GM19397 (cell line): Measurements from ENCODE around the gene VPS18.

Experiments
- ATAC-seq: cut with Tn5 transposase; IDR thresholded peaks from one replicate; pipeline ENCODE4 v1.9.1; 2021; ENCODE audit warnings: mild to moderate bottlenecking, moderate library complexity; ENCODE audit not compliant: unreplicated experiment

Gene VPS18

DNA sequence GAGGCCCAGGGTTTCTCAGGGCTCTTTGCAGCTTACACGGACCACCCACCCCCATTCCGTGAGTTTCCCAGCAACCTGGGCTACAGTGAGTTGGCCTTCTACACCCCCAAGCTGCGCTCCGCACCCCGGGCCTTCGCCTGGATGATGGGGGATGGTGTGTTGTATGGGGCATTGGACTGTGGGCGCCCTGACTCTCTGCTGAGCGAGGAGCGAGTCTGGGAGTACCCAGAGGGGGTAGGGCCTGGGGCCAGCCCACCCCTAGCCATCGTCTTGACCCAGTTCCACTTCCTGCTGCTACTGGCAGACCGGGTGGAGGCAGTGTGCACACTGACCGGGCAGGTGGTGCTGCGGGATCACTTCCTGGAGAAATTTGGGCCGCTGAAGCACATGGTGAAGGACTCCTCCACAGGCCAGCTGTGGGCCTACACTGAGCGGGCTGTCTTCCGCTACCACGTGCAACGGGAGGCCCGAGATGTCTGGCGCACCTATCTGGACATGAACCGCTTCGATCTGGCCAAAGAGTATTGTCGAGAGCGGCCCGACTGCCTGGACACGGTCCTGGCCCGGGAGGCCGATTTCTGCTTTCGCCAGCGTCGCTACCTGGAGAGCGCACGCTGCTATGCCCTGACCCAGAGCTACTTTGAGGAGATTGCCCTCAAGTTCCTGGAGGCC, 5.4 kb downstream of the VPS18 start:
- ATAC-seq = no peak

DNA sequence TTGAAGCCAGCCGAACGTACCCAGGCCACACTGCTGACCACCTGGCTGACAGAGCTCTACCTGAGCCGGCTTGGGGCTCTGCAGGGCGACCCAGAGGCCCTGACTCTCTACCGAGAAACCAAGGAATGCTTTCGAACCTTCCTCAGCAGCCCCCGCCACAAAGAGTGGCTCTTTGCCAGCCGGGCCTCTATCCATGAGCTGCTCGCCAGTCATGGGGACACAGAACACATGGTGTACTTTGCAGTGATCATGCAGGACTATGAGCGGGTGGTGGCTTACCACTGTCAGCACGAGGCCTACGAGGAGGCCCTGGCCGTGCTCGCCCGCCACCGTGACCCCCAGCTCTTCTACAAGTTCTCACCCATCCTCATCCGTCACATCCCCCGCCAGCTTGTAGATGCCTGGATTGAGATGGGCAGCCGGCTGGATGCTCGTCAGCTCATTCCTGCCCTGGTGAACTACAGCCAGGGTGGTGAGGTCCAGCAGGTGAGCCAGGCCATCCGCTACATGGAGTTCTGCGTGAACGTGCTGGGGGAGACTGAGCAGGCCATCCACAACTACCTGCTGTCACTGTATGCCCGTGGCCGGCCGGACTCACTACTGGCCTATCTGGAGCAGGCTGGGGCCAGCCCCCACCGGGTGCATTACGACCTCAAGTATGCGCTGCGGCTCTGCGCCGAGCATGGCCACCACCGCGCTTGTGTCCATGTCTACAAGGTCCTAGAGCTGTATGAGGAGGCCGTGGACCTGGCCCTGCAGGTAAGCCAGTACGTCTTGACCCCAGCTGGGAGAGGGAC, 6.2 kb downstream of the VPS18 start:
- no peak for ATAC-seq

DNA sequence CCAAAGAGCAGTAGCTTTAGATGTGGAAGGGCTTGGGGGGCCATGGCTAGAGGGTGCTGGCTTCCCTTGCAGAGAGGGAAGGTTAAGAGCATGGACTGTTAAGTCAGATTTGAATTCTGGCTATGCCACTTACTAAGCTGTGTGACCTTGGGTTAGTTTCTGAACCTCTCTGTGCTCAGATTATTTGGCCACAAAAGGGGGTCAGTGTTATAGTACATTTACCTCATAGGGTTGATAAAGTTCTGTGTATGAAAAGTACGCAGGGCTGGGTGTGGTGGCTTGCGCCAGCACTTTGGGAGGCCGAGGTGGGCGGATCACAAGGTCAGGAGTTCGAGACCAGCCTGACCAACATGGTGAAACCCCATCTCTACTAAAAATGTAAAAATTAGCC, 6.8 kb downstream of the VPS18 start:
- ATAC-seq = no peak

DNA sequence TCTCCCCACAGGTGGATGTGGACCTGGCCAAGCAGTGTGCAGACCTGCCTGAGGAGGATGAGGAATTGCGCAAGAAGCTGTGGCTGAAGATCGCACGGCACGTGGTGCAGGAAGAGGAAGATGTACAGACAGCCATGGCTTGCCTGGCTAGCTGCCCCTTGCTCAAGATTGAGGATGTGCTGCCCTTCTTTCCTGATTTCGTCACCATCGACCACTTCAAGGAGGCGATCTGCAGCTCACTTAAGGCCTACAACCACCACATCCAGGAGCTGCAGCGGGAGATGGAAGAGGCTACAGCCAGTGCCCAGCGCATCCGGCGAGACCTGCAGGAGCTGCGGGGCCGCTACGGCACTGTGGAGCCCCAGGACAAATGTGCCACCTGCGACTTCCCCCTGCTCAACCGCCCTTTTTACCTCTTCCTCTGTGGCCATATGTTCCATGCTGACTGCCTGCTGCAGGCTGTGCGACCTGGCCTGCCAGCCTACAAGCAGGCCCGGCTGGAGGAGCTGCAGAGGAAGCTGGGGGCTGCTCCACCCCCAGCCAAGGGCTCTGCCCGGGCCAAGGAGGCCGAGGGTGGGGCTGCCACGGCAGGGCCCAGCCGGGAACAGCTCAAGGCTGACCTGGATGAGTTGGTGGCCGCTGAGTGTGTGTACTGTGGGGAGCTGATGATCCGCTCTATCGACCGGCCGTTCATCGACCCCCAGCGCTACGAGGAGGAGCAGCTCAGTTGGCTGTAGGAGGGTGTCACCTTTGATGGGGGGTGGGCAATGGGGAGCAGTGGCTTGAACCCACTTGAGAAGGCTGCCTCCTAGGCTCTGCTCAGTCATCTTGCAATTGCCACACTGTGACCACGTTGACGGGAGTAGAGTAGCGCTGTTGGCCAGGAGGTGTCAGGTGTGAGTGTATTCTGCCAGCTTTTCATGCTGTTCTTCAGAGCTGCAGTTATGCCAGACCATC, 8.6 kb downstream of the VPS18 start:
- no peak for ATAC-seq

DNA sequence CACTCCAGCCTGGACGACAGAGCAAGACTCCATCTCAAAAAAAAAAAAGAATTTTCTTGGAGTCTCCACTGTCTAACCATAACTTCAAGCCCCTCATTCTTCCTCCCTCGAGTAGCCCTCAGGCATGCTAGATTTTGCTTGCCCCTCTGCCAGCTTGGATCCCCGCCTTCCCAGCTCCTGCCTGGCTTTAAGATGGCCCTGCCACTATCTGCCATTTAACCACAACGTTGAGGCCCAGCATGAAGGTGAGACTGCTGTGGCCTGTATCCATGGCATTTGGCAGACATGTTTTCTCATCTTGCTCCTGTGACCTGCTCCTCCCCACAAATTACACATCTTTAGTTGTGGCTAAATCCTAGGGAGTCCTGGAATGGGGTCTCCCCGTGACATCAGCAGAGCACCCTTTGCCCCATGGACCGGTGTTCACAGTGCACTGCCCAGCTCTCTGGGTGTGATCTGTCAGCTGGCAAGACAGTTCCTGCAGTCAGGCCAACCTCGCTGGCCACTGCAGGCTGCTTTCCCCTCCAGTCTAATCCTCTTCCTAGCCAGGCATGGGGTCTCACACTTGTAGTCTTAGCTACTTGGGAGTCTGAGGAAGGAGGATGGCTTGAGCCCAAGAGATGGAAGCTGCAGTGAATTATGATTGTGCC, 10.4 kb downstream of the VPS18 start:
- ATAC-seq = no peak

DNA sequence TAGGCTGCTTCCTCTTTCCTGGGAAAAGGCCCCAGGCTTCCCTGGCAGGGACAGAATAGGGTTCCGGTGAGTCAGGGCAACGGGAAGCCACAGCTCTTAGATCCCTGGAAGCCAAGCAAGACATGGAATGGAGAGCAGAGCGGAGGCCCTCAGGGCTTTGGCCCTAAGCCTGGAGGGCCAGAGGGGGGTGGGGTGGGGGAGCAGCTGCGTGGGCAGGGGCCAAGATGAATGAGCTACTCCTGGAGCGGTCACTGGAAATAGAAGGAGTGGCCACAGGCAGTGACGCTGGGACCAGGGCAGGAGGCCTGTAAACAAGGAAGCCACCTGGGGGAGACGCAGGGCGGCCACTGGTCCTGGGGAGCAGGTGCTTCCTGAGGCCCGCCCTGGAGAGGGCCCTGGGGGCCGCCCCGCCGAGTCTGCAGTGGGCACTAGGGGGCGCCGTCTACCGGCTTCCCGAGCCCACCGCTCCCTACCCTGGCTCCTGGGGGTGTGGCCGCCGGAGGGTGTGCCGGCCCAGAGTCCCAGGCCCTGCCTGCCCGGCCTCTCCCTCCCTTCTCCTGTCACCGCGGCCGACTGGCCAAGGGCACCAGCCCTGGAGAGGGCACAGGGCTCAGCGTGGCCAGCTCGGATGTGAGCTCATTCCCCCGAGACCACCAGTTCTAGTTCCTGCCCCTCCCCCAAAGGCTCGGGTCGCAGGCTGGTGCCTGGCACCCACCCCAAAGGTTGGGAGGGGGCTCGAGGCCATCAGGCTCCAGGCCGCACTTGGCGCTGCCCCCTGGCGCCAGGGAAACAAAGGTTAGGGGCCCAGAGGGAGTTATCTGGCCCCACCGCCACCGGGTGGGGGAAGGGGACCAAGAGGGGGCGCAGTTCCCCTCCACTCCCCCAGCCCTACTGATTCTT, 12.1 kb downstream of the VPS18 start:
- no peak for ATAC-seq

DNA sequence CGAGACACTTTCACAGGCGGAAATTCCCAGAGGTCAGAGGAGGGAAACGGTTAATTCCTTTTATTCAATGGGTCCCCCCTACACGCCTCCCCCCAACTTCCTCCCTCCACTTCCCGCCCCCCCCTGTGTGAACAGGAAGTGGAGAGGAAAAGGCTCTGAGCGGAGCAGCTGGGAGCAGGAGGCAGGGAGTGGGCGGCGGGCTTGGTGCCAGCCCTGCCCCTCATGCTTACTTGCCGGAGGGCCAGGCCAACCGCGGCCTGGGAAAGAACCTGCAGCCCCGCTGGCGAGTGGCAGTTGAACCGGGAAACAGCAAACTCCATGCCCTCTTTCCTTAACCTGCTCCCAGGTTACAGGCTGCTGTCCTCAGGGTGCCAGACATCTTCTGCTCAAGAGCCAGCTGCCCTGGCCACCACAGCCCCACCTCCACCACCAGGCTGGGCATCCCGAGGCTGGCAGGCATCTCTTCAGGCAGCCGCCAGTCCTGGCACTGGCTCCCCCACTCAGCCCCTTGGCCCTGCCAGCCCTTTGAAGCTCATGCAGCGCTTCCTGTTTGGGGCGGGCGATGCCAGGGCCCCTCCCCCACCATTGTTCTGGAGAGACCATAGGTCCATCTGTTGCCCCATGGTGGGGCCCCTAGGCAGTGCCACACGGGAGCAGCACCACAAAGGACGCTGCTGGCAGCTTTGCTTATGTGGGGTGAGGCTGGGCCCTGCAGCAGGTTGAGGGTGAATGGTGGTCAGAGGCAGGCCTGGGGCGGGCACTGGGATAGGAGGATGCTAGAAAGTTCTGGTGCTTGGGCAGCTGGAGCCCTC, 12.9 kb downstream of the VPS18 start:
- no peak for ATAC-seq

DNA sequence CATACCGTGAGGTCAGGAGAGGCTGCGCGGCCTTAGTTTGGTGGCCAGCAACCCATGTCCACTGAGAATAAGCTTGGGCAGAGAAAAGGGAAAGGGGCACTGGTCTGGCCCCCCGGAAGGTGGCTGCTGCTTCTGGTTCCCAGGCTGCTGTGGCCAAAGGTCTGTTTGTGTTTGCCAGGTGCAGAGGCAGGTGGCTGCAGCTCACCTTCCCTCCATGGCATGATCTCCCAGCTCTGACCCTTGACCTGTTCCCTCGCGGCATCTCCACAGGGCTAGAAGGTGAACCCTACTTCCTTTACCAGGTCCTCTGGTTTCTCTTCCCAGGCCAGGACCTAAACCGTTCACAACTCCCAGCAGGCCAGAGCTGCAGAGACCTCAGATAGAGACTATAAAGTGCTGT, 13.8 kb downstream of the VPS18 start:
- no peak for ATAC-seq

DNA sequence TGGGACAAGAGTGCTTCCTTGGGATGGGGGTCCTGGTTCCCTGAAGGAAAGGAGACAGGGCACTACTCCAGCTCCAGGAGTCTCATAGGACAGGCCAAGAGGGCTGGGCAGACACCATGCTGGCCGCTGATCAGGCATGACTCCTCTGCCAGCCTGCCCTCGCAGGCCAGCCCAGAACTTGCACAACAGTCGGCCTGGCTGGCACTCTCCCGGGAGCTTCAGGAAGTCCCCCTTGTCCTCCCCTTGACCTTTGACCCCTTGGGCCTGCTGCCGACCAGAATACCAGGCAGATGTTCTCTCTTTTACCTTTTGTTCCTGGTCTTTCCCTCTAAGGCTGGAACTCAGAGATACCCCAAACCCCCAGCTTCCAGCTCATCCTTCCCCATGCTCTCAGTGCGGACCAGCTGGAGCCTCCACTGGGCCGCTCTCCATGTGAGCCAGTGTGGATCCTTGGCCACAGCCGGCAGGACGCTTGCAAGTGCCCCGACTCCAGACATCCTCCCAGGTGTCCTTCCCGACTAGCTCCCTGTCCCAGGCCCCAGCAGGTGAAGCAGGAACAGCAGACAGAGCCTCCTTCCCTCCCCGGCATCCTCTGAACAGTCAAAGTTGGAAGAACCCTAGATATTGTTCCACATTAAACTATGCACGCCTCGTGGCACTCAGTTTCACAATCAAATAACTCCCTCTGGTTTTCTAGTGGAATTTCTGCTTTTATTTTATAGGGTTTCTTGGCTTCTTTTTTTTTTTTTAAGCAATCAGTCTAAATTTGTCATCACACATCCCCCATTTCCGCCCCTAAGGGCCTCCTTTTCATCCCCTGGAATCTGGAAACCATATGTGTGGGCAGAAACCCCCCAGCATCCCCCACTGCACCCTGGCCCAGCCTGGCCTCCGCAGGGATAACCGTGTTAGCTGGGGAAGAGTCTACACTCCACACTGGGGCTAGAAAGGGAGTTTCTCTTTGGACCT, 15.7 kb downstream of the VPS18 start:
- ATAC-seq = no peak

DNA sequence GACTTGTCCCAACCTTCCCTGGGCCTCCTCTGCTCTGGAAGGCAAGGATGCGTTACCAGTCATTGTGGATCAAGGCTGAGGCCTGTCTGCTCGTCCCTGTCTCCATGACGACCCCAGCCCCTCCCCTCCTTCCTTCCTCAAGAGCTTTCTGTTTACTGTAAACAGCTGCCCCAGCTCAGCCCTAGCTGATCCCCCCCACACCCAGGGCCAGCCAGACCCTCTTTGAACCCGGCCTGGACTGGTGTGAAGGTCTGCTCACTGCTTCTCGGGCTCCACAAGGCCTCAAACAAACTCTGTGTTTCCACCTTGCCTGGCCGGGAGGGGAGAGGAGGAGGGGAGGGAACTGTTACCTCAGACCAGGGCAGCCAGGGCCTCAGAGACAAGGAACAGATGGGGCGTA, 16.9 kb downstream of the VPS18 start:
- no peak for ATAC-seq

DNA sequence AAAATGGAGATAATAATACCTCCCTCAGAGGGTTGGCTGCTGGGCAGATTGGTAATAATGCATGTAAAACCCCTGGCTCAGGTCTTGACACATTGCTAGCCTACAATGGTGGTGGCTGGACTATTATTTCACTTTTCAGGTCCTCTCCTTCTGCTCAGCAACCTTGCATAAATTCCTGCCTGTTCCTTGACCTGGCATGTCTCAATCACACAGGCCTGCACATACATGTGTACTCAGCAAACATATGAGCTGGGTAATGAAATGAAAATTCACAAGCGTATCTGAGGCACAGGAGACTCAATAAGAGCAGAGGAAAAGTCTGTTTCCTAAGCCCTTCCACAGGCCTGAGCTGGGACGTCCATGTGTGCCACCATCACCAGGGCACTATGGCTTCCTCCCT, 17.4 kb downstream of the VPS18 start:
- ATAC-seq = no peak

DNA sequence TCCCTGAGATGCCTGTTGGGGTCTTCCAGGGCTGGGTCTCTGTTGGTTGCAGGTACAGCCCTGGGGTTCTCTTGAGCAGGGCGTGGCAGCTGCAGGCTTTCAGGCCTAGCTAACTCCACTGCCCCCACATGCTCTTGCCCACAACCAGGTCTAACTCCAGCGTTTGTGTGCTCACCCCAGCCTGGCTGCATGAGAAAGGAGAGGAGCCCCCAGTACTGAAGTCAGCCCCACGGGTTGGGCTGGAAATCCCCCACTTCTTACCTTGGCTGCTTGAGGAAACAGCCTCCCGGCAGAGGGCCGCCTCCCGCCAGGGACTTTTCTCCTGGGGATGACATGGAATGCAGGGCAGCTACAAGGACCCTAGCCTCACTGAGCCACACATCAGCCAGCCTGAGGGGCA, 18.2 kb downstream of the VPS18 start:
- no peak for ATAC-seq

DNA sequence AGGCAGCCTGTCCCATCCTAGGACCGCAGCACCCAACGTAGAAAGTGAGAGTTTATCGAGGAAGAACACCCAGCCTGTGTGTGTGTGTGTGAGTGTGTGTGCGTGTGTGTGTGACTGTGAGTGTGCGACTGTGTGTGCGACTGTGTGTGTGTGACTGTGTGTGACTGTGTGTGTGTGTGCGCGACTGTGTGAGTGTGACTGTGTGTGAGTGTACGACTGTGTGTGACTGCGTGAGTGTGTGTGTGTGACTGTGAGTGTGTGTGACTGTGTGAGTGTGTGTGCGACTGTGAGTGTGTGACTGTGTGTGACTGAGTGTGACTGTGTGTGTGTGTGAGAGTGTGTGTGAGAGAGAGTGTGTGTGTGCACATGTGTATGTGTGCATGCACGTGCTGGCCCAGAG, 19.8 kb downstream of the VPS18 start:
- no peak for ATAC-seq

DNA sequence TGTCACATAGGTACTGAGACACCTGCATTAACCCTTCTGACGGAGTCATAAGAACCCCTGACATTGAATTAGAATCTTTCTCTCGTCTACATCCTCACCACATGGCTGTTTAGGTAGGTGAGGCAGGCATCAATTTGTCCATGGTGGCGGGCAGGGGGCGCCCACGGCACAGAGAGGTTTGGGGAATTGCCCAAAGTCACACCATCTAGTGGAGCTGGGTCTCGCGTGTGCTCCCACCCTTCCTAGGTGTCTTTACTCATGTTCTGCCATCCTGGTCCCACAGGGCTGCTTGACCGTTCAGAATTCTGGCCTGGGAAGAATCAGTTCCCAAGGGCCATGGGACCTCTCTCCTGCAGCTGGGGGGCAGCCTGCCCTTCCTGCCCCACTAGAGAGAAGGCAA, 20.2 kb downstream of the VPS18 start:
- ATAC-seq = no peak

DNA sequence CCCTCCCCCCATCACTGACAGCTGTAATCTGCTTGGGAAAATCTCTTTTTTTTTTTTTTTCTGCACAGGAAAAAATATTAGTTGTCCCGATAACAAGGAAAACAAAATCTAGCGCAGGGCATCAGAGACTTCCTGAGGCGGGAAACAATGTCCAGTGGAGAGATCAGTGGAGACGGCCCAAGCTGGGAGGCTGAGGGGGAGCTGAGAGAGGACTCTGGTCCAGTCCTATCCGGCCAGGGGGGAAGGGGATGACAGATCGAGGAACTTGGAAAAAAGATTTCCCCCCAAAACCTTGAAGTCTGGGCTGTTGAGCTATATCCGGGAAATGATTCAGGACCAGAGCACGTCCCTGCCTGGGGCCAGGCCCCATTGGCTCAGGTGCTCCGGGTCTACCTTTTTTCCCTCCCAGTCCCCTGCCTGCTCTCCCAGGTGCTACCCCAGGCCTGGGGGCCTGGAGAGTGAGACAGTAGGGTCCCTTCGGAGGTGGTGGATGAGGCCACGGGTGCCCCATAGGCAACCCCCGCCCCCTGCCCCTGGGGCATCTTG, 20.9 kb downstream of the VPS18 start:
- ATAC-seq = no peak

DNA sequence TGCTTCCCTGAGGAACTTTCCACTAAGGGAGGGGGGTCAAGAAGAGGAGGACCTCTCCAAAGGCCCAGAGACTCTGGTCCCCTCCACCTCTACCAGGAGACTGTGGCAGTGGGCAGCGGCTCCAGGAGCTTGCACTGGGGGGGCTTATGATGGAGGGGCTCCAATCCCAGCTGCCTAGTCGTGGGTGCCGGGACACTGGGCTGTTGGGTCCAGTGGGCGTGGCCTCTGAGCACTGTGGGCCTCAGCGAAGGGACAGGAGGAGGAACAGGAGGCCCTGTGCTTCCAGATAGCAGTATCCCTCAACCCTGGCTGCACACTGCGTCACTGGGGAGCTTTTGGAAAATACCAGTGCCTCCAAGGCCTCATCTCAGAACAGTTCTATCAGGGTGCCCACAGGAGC, 21.4 kb downstream of the VPS18 start:
- no peak for ATAC-seq

DNA sequence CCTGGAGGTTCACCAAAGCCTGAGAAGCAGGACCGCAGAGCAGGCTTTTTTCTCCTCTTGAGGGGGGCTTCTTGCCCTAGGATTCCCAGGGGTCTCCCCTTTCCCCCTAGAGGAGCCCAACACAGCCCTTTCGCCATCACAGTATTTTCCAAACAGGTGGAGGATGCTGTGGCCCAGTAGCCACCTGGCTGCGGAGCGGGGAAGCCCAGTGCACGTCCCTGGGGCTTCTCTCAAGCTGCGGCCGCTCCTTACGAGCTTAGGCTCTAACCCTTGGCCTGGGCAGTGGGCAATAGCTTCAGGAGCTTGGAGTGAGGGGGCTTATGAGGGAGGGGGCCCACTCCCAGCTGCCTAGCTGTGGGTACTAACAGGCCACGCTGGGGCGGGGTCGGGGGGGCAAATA, 23.3 kb downstream of the VPS18 start:
- ATAC-seq = no peak
